ENCODE measurements around the gene TIMP2.

GRCh38 chr17:78904371-78904770 lies 20.8 kb downstream of the TIMP2 start:
- TF ChIP-seq, protein P1, sequence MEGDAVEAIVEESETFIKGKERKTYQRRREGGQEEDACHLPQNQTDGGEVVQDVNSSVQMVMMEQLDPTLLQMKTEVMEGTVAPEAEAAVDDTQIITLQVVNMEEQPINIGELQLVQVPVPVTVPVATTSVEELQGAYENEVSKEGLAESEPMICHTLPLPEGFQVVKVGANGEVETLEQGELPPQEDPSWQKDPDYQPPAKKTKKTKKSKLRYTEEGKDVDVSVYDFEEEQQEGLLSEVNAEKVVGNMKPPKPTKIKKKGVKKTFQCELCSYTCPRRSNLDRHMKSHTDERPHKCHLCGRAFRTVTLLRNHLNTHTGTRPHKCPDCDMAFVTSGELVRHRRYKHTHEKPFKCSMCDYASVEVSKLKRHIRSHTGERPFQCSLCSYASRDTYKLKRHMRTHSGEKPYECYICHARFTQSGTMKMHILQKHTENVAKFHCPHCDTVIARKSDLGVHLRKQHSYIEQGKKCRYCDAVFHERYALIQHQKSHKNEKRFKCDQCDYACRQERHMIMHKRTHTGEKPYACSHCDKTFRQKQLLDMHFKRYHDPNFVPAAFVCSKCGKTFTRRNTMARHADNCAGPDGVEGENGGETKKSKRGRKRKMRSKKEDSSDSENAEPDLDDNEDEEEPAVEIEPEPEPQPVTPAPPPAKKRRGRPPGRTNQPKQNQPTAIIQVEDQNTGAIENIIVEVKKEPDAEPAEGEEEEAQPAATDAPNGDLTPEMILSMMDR (conservative IDR thresholded peaks at IDR 0.05 in 1 of 2, IDR thresholded peaks at IDR 0.05 in 1 of 2; ENCODE audit: extremely low read depth in 1 of 2, insufficient read depth in 1 of 2, low read depth in 1 of 2, low read length in 2 of 2) = no peak
- TF ChIP-seq EZH2 (IDR thresholded peaks at IDR 0.05; ENCODE audit: borderline replicate concordance, low read length) = no peak
